Naive thymus-derived CD8-positive, alpha-beta T cell (primary cell): Measurements from ENCODE around the gene LCN15. TPM values are rescaled to one million over a fixed set of nuclear protein-coding genes. Genes with fewer than 3 reads are reported as not detected.
A peak's percentile ranks its signal among the peaks of the same experiment; 100 is the strongest.
"Not testable (repeated sequence)": the region's sequence is repeated elsewhere in the genome, so short reads cannot be mapped to it uniquely, and the experiment has no call there.

ENCODE experiments used
- ATAC-seq, 2 donors: fragments of 150-1000 bp; cut with Tn5 transposase in 1 of 2; sonication (Bioruptor Pico), chemical (Tn5 transposase) in 1 of 2; 1 replicate in 1 of 2; 2 replicates in 1 of 2; pipeline ENCODE4 v1.10.0; 2021; ENCODE audit warnings: mild to moderate bottlenecking in 2 of 2, moderate library complexity in 2 of 2
- POLR2A ChIA-PET: fragments of 350-600 bp; sonication (Branson Sonifier 250); formaldehyde crosslinking; loops from one replicate; lab custom pipeline; 2021; ENCODE audit warnings: antibody characterized with exemption; lab: Charles Lee
- DNase-seq, 10 donors: peaks; one replicate each; pipeline versions ENCODE4 v3.0.0 to v3.0.0-alpha.2; 2020 to 2022
- H3K27ac Mint-ChIP-seq, 10 donors: one replicate each; pipeline ENCODE4 v1.8.0; 2020 to 2022; ENCODE audit warnings: mild to moderate bottlenecking in 10 of 10, mixed read lengths in 10 of 10, moderate library complexity in 4 of 10, inconsistent platforms in 1 of 10
- H3K27me3 Mint-ChIP-seq, 5 donors: one replicate each; pipeline ENCODE4 v1.8.0; 2021 to 2022; ENCODE audit warnings: mixed read lengths in 5 of 5
- H3K36me3 Mint-ChIP-seq, 3 donors: one replicate each; pipeline ENCODE4 v1.8.0; 2020 to 2022; ENCODE audit warnings: mixed read lengths in 3 of 3, mild to moderate bottlenecking in 2 of 3, inconsistent platforms in 1 of 3
- H3K4me1 Mint-ChIP-seq, 4 donors: one replicate each; pipeline ENCODE4 v1.8.0; 2021 to 2022; ENCODE audit warnings: mixed read lengths in 4 of 4
- H3K4me3 Mint-ChIP-seq, 10 donors: one replicate each; pipeline ENCODE4 v1.8.0; 2020 to 2022; ENCODE audit warnings: mild to moderate bottlenecking in 10 of 10, mixed read lengths in 10 of 10, moderate library complexity in 6 of 10, inconsistent platforms in 1 of 10
- H3K9me3 Mint-ChIP-seq, 9 donors: one replicate each; pipeline ENCODE4 v1.8.0; 2020 to 2022; ENCODE audit warnings: mixed read lengths in 9 of 9, mild to moderate bottlenecking in 3 of 9, inconsistent platforms in 1 of 9, moderate library complexity in 1 of 9
- polyA plus RNA-seq, 3 donors: library from polyadenylated mRNA; unstranded; fragments of 300-500 nt; fragmentation: Illumina TruSeq; gene quantifications; one replicate each; pipeline ENCODE4 v1.2.3, GENCODE V29; 2021
- total RNA-seq, 8 experiments: library from RNA in 2 of 8; stranded (reverse) in 2 of 8; gene quantifications; one replicate each; pipeline ENCODE4 v1.2.3 and lab custom pipeline; 2021 to 2026

Gene LCN15
- total and polyA plus RNA-seq, 5 experiments from 2014 or later, result not detected

DNA sequence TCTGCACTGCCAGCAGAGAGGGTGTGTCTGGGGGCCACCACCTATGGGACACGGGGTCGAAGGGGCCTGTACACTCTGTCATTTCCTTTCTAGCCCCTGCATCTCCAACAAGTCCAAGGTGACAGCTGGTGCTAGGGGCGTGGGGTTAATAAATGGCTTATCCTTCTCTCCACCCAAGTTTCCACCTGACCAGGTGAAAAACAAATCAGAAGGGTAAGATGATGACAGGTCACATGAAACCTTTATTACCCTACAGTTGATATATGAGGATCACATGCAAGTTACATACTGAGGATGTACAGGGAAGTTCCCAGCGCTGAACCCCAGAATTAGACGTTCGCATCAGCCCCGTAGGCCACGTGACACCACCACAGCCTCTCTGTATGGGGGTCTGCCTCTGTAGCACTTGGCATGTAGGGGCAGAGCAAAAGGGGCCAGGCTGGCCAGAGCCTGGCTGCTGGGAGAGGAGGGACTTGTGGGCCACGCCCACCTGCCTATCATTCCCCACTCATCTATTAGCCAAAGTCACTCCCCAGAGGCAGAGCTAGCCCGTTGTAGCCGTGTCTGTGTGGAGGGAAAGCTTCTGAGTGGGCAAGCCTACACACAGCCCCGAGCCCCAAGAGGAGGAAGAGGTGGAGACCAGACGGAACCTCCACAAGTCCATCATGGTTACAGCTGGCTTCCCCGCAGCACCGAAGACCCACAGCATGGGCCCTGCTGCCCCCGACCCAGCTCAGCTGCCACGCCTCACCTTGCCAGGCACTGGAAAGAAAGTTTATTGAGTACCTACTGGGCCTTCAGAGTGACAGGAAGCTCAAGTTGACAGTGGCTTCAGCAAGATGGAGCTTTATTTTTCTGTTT is 29.0 kb upstream of the LCN15 start:
- Mint-ChIP-seq H3K27ac (peak overlapping the region in 6 of 10 donors; percentile 5 to 77 (median 29)), H3K9me3 (no peaks in the 10 kb centered on the region), H3K27me3 (no peaks in the 10 kb centered on the region), H3K4me3 (peak overlapping the region in 4 of 10 donors; percentile 1 to 50 (median 18)), H3K36me3 (peaks cover 0 to 9% (median 3%) of the 10 kb centered on the region in 3 donors), H3K4me1 (peaks cover 7 to 44% (median 38%) of the 10 kb centered on the region in 4 donors)
- no peak for ATAC-seq
- DNase-seq, result no peak
- POLR2A ChIA-PET, result interaction anchor here (0.9 to 4.9 kb wide), 3 partner anchors 8 to 294 kb away, joined by 3 to 44 read pairs (median 5); partner anchors contain the start of genes MAN1B1 and RABL6

- Mint-ChIP-seq H3K4me1 (peaks cover 7 to 48% (median 44%) of the 10 kb centered on the region in 4 donors), H3K4me3 (peak overlapping the region; percentile 66 to 92 (median 85)), H3K27ac (peak overlapping the region in 9 of 10 donors; percentile 23 to 98 (median 86)), H3K36me3 (peaks cover 0 to 9% (median 3%) of the 10 kb centered on the region in 3 donors), H3K27me3 (peaks cover 0 to 1% (median 0%) of the 10 kb centered on the region in 5 donors), H3K9me3 (no peaks in the 10 kb centered on the region)
- ATAC-seq (no peak), DNase-seq (no peak)
- POLR2A ChIA-PET, result interaction anchor here (0.6 to 4.9 kb wide), 7 partner anchors 7 to 430 kb away, joined by 3 to 44 read pairs (median 5); partner anchors contain the start of genes PAXX and RABL6
Observed at GRCh38 chr9:136792321-136793085, 28.2 kb upstream of the LCN15 start.

DNA sequence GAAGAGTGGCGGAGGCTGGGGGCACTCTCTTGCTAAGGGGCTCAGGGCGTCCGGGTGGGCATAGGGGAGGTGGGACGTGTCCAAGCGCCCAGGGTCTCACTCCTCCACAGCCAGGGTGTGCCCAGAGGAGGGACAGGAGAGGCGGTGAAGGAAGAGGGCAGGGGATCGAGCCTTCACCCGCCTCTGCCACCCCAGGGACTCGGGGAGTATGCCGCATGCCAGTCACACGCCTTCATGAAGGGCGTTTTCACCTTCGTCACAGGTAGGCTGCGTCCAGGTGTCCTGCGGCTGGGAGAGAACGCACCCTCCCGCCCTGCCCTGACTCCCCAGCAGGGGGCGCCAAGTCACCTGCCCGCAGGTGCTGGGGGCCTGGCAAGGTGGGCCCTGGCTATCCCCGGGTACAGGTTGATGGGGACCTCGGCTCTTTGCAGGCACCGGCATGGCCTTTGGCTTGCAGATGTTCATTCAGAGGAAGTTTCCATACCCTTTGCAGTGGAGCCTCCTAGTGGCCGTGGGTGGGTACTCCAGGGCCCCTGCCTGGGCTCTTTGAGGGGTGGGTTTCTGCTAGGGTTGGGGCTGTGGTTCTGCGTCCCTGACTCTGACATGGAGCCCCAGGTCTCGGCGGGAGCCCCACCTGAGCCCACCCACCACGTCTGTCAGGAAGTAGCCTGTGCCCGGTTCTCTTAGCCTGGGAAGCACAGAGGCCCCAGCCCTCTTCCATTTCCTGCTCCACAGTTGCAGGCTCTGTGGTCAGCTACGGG is 27.4 kb upstream of the LCN15 start:
- DNase-seq (peak in 9 of 10 donors; percentile 50 to 86 (median 72)), ATAC-seq (peak; percentile 36 to 41)
- Mint-ChIP-seq H3K36me3 (peaks cover 0 to 9% (median 3%) of the 10 kb centered on the region in 3 donors), H3K4me3 (peak overlapping the region; percentile 83 to 92 (median 86)), H3K9me3 (no peaks in the 10 kb centered on the region), H3K4me1 (peaks cover 8 to 44% (median 40%) of the 10 kb centered on the region in 4 donors), H3K27ac (peak overlapping the region; percentile 70 to 98 (median 96)), H3K27me3 (peaks cover 0 to 5% (median 0%) of the 10 kb centered on the region in 5 donors)
- POLR2A ChIA-PET, result interaction anchor here (0.6 to 4.9 kb wide), 8 partner anchors 8 to 449 kb away, joined by 3 to 44 read pairs (median 4); partner anchors contain the start of genes PAXX, RABL6 and TUBB4B

DNA sequence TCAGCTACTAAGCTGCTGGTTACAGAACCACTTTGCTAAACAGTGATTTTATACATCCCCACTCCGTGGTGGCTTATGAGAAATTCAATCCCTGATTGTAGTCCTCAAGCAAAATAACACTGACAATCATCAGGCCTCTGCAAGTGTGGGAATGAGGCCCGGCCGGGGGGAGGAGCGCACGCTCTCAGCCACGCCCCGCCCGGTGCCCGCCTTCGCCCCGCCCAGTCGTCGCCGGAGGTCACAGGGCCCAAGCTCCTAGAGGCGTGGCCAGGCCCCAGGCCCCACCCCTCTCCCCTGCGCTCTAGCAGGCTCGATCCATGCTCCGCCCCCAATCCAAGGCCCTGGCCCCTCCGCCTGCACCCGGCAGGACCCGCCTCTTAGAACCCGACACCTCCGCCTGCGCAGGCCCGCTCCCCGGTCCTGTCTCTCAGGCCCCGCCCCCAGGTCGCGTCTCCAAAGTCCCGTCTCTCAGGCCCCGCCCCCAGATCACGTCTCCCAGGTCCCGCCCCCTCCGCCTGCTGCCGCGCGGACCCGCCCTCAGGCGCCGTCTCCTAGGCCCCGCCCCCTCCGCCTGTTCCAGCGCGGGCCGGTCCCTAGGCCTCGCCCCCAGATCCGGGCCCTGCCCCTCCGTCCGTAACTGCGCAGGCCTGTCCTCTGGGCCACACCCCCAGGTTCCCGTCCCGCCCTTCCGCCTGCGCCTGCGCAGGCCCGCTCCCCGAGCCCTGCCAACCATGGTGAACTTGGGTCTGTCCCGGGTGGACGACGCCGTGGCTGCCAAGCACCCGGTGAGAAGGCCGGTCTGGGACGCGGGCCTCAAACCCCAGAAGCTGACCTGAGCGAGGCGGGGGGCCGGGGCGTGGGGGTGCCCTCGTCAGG is 26.6 kb upstream of the LCN15 start, which contains the start of gene TMEM141:
TMEM141 (plus strand) TSS at position 705 of the 876 bp plus-strand sequence; CDS start at position 732, 27 bp downstream.
- peak within 1 kb of the TSS; percentile 70 to 98 (median 96) for H3K27ac Mint-ChIP-seq
- ATAC-seq (peak; percentile 87), DNase-seq (peak; percentile 97 to 100 (median 100))
- H3K36me3 Mint-ChIP-seq, result peaks cover 0 to 9% (median 3%) of the 10 kb centered on the region in 3 donors
- H3K27me3 Mint-ChIP-seq, result peaks cover 0 to 5% (median 0%) of the 10 kb centered on the region in 5 donors
- H3K4me1 Mint-ChIP-seq, result peaks cover 4 to 36% (median 32%) of the 10 kb centered on the region in 4 donors
- POLR2A ChIA-PET, result interaction anchor here (0.5 to 4.9 kb wide), 13 partner anchors 9 to 450 kb away, joined by 3 to 44 read pairs (median 5); partner anchors contain the start of genes CLIC3, FBXW5, MAN1B1 and PAXX
- no peaks in the 10 kb centered on the region for H3K9me3 Mint-ChIP-seq
- peak within 1 kb of the TSS; percentile 83 to 92 (median 86) for H3K4me3 Mint-ChIP-seq

DNA sequence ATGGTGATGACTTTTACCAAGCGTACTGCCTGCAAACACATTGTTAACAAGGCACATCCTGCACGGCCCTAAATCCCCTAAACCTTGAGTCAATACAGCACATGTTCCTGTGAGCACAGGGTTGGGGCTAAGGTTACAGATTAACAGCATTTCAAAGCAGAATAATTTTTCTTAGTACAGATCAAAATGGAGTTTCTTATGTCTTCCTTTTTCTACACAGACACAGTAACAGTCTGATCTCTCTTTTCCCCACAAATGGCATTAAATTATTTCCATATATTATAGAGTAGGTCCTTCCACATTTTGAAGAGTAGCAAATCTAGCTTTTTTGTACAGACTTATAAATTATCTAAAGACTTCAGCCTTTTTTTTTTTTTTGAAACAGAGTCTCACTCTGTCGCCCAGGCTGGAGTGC is 25.2 kb upstream of the LCN15 start:
- H3K4me3 Mint-ChIP-seq, result no peak overlapping the region
- H3K27ac Mint-ChIP-seq, result peak overlapping the region in 1 of 10 donors; percentile 69
- H3K9me3 Mint-ChIP-seq, result no peaks in the 10 kb centered on the region
- ATAC-seq, result no peak
- peaks cover 4 to 33% (median 28%) of the 10 kb centered on the region in 4 donors for H3K4me1 Mint-ChIP-seq
- H3K36me3 Mint-ChIP-seq, result peaks cover 0 to 9% (median 3%) of the 10 kb centered on the region in 3 donors
- DNase-seq, result no peak
- H3K27me3 Mint-ChIP-seq, result peaks cover 0 to 5% (median 0%) of the 10 kb centered on the region in 5 donors
- POLR2A ChIA-PET, result interaction anchor here (1.0 kb wide), 1 partner anchor 239 kb away, joined by 5 read pairs; no protein-coding TSS in a partner anchor

GRCh38 chr9:136788644-136789522 is 24.6 kb upstream of the LCN15 start:
- H3K36me3 Mint-ChIP-seq, ATAC-seq, H3K9me3 Mint-ChIP-seq, DNase-seq, H3K27me3 Mint-ChIP-seq: not testable (repeated sequence)
- H3K27ac Mint-ChIP-seq, result peak overlapping the region in 3 of 10 donors; percentile 12 to 40 (median 21)
- POLR2A ChIA-PET, result interaction anchor here (0.9 to 1.3 kb wide), 3 partner anchors 240 to 247 kb away, joined by 3 to 5 read pairs (median 5); no protein-coding TSS in a partner anchor
- peaks cover 4 to 33% (median 28%) of the 10 kb centered on the region in 4 donors for H3K4me1 Mint-ChIP-seq
- peak overlapping the region in 1 of 10 donors; percentile 70 for H3K4me3 Mint-ChIP-seq

GRCh38 chr9:136787690-136788400 is 23.5 kb upstream of the LCN15 start:
- Mint-ChIP-seq H3K4me1 (peaks cover 1 to 33% (median 25%) of the 10 kb centered on the region in 4 donors), H3K4me3 (peak overlapping the region in 1 of 10 donors; percentile 3), H3K27ac (no peak overlapping the region), H3K9me3 (no peaks in the 10 kb centered on the region), H3K36me3 (peaks cover 0 to 2% (median 0%) of the 10 kb centered on the region in 3 donors), H3K27me3 (peaks cover 0 to 5% (median 2%) of the 10 kb centered on the region in 5 donors)
- ATAC-seq (no peak), DNase-seq (peak; percentile 38 to 86 (median 70))
- POLR2A ChIA-PET, result interaction anchor here (0.9 to 1.3 kb wide), 3 partner anchors 243 to 248 kb away, joined by 3 to 5 read pairs (median 4); no protein-coding TSS in a partner anchor

GRCh38 chr9:136786983-136787382 is 22.7 kb upstream of the LCN15 start:
- not testable (repeated sequence) for H3K9me3 Mint-ChIP-seq, ATAC-seq, H3K27me3 Mint-ChIP-seq, H3K27ac Mint-ChIP-seq, H3K36me3 Mint-ChIP-seq, DNase-seq, H3K4me3 Mint-ChIP-seq
- POLR2A ChIA-PET, result interaction anchor here (1.0 kb wide), 1 partner anchor 244 kb away, joined by 4 read pairs; no protein-coding TSS in a partner anchor
- H3K4me1 Mint-ChIP-seq, result peaks cover 1 to 29% (median 19%) of the 10 kb centered on the region in 4 donors

DNA sequence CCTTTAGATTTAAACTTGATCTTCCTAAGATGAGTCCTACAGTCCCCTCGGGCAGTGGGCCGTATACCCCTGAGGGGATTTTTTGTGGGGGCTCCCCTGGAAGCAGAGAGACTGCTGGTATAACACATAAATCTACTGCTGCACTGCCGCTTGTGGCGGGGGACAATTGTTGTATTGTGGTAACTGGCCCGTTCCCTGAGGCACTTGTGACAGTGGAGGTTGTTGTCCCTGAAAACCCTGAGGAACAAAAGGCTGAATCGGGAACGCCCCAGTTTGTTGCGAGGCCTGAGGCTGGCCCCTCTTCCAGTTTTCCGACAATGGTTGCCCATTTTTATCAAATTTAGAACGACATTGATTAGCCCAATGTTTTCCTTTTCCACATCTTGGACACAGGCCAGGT is 22.1 kb upstream of the LCN15 start:
- no peaks in the 10 kb centered on the region for H3K36me3 Mint-ChIP-seq
- H3K27ac Mint-ChIP-seq, result no peak overlapping the region
- ATAC-seq, result no peak

More for the DNA sequence above, 22.1 kb upstream of the LCN15 start:
- POLR2A ChIA-PET, result interaction anchor here (0.6 kb wide), 2 partner anchors 346 to 788 kb away, joined by 3 to 6 read pairs; no protein-coding TSS in a partner anchor
- no peak for DNase-seq
- Mint-ChIP-seq H3K9me3 (no peaks in the 10 kb centered on the region), H3K4me3 (no peak overlapping the region), H3K27me3 (peaks cover 0 to 5% (median 3%) of the 10 kb centered on the region in 5 donors), H3K4me1 (peaks cover 1 to 25% (median 16%) of the 10 kb centered on the region in 4 donors)
